Measurements from ENCODE around the gene SIGLEC9.

Gene SIGLEC9

DNA sequence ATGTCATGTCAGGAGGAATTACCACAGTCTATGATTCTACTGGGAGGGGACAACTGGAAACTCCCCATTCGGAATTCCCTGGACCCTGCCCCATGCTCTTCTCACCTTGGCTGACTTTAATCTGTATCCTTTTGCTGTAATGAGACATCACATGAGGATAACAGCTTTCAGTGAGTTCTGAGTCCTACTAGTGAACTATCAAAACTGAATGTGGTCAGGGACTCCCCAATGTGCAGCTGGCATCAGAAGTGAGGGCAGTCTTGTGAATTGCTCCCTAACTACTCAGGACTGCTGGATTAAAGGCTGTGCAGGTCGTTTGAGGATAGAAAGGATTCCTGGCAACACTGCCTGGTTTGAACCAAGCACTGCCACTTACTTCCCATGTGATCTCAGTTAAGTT lies 32.6 kb downstream of the SIGLEC9 start:
- Histone ChIP-seq H3K4me1 (ENCODE audit: control insufficient read depth in 2 of 2, insufficient read depth in 2 of 2, low read length in 2 of 2) (no peaks in the 10 kb centered on the region), H3K9ac (ENCODE audit: low read depth in 1 of 2, low read length in 2 of 2) (no peak overlapping the region), H3K4me3 (ENCODE audit: low read length in 2 of 2) (no peak overlapping the region), H3K9me3 (ENCODE audit: control insufficient read depth in 2 of 2, low read length in 2 of 2) (no peaks in the 10 kb centered on the region), H3K27me3 (ENCODE audit: control insufficient read depth in 2 of 2, insufficient read depth in 2 of 2, low read length in 2 of 2) (no peaks in the 10 kb centered on the region), H3K36me3 (ENCODE audit: control insufficient read depth in 2 of 2, insufficient read depth in 2 of 2, low read length in 2 of 2) (no peaks in the 10 kb centered on the region), H3K27ac (ENCODE audit: low read depth in 2 of 2, low read length in 2 of 2) (no peak overlapping the region)

DNA sequence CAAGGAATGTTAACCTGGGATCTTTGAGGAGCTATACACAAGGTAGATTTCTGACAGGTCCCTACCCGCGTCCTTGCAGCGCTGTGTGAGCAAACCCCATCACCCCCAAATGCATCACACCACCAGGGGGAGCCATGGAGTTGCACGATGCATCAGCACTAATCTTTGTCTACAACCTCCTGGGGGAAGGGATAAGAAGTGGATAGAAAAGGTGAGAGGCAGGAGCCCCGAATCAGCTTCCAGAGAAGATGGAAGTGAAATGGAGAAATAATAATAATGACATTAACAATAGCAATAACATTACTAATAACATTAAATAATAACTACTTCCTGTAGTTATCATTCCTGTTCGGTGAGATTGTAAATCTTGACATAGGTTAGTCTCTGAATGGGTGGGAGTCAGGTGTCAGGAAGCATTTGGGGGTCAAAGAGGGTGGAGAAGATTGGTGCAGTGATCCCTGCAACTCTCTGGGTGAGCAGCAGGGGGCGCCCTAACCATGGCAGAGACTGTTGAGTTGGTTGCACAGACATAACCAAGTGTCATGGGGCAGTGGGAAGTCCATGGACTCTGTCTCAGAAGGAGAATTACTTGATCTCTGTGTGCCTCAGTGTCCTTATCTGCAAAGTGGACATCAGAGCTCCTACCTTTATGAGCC lies 33.9 kb downstream of the SIGLEC9 start:
- Histone ChIP-seq H3K9ac (ENCODE audit: low read depth in 1 of 2, low read length in 2 of 2) (no peak overlapping the region), H3K9me3 (ENCODE audit: control insufficient read depth in 2 of 2, low read length in 2 of 2) (no peaks in the 10 kb centered on the region), H3K4me1 (ENCODE audit: control insufficient read depth in 2 of 2, insufficient read depth in 2 of 2, low read length in 2 of 2) (no peaks in the 10 kb centered on the region), H3K36me3 (ENCODE audit: control insufficient read depth in 2 of 2, insufficient read depth in 2 of 2, low read length in 2 of 2) (no peaks in the 10 kb centered on the region), H3K27me3 (ENCODE audit: control insufficient read depth in 2 of 2, insufficient read depth in 2 of 2, low read length in 2 of 2) (no peaks in the 10 kb centered on the region), H3K4me3 (ENCODE audit: low read length in 2 of 2) (no peak overlapping the region), H3K27ac (ENCODE audit: low read depth in 2 of 2, low read length in 2 of 2) (no peak overlapping the region)

DNA sequence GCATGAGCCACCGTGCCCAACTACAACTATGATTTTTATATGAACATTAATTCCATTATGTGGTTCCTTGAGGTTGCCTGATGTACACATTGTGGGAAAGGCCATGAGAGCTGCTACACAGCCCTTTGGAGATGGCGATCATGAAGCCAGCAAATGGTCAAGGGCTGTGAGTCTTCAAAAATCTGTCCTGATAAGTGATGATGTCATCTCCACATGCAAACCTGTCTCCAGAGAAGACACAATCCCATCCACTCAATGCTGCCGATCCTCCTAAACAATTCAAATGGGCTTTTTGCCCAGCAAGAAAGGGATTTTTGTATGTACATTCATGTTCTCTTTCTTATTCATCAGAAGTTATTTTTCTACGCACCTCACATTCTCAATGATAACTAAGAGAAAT lies 35.0 kb downstream of the SIGLEC9 start:
- Histone ChIP-seq H3K27me3 (ENCODE audit: control insufficient read depth in 2 of 2, insufficient read depth in 2 of 2, low read length in 2 of 2) (no peaks in the 10 kb centered on the region), H3K9me3 (ENCODE audit: control insufficient read depth in 2 of 2, low read length in 2 of 2) (no peaks in the 10 kb centered on the region), H3K36me3 (ENCODE audit: control insufficient read depth in 2 of 2, insufficient read depth in 2 of 2, low read length in 2 of 2) (no peaks in the 10 kb centered on the region)

DNA sequence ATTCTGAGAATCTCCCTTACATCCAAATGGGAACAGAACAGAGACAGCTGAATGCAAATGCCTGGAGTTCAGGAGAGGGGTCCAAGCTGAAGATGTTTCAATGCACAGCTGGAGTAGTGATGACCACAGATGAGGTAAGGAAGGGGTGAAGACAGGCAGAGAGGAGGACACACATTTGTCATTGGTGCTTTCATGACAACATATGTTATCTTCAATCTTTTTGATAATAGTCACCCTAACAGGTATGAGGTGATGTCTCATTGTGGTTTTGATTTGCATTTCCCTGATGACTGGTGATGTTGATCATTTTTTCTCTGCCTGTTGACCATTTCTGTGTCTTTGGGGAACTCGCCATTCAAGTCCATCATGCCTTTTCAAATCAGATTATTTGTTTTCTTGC lies 36.6 kb downstream of the SIGLEC9 start:
- no peaks in the 10 kb centered on the region for H3K27me3 ChIP-seq (ENCODE audit: control insufficient read depth in 2 of 2, insufficient read depth in 2 of 2, low read length in 2 of 2)
- H3K4me1 ChIP-seq (ENCODE audit: control insufficient read depth in 2 of 2, insufficient read depth in 2 of 2, low read length in 2 of 2): no peaks in the 10 kb centered on the region
- no peak overlapping the region for H3K27ac ChIP-seq (ENCODE audit: low read depth in 2 of 2, low read length in 2 of 2)

More for the DNA sequence above, 35.0 kb downstream of the SIGLEC9 start:
- Histone ChIP-seq H3K9ac (ENCODE audit: low read depth in 1 of 2, low read length in 2 of 2) (no peak overlapping the region), H3K4me3 (ENCODE audit: low read length in 2 of 2) (no peak overlapping the region), H3K4me1 (ENCODE audit: control insufficient read depth in 2 of 2, insufficient read depth in 2 of 2, low read length in 2 of 2) (no peaks in the 10 kb centered on the region), H3K27ac (ENCODE audit: low read depth in 2 of 2, low read length in 2 of 2) (no peak overlapping the region)

DNA sequence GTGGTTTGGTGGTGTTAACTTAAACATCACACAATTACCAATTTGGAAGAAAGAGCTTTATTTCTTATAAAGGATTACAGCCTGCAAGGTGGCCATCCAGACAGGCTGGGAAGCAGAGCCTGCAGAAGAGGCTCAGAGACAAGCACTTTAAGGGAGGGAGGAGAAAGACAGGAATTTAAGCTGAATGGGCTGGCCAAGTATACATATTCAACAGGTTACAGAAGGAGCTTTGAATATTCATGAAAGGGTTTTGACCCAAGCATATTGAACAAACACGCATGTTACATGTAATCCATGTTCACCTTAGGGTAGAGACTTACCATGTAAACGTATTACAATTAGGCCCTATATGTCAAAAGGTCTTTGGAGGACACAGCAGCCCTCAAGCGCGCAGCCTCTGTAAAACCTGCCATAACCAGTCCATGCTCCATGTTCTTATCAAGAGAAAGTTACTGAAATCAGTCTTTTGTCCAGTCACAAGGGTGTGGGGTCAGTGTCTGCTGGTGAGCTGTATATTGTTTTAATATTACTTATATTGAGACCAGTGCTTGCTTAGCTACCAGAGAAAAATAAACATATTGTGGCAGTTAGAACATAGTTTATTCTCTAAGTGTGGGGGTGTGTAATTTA lies 37.3 kb downstream of the SIGLEC9 start:
- Histone ChIP-seq H3K9ac (ENCODE audit: low read depth in 1 of 2, low read length in 2 of 2) (no peak overlapping the region), H3K27me3 (ENCODE audit: control insufficient read depth in 2 of 2, insufficient read depth in 2 of 2, low read length in 2 of 2) (no peaks in the 10 kb centered on the region), H3K4me1 (ENCODE audit: control insufficient read depth in 2 of 2, insufficient read depth in 2 of 2, low read length in 2 of 2) (no peaks in the 10 kb centered on the region), H3K9me3 (ENCODE audit: control insufficient read depth in 2 of 2, low read length in 2 of 2) (no peaks in the 10 kb centered on the region), H3K27ac (ENCODE audit: low read depth in 2 of 2, low read length in 2 of 2) (no peak overlapping the region), H3K4me3 (ENCODE audit: low read length in 2 of 2) (no peak overlapping the region), H3K36me3 (ENCODE audit: control insufficient read depth in 2 of 2, insufficient read depth in 2 of 2, low read length in 2 of 2) (no peaks in the 10 kb centered on the region)

More for the DNA sequence above, 36.6 kb downstream of the SIGLEC9 start:
- no peak overlapping the region for H3K9ac ChIP-seq (ENCODE audit: low read depth in 1 of 2, low read length in 2 of 2)
- H3K4me3 ChIP-seq (ENCODE audit: low read length in 2 of 2): no peak overlapping the region
- H3K36me3 ChIP-seq (ENCODE audit: control insufficient read depth in 2 of 2, insufficient read depth in 2 of 2, low read length in 2 of 2): no peaks in the 10 kb centered on the region
- H3K9me3 ChIP-seq (ENCODE audit: control insufficient read depth in 2 of 2, low read length in 2 of 2): no peaks in the 10 kb centered on the region

DNA sequence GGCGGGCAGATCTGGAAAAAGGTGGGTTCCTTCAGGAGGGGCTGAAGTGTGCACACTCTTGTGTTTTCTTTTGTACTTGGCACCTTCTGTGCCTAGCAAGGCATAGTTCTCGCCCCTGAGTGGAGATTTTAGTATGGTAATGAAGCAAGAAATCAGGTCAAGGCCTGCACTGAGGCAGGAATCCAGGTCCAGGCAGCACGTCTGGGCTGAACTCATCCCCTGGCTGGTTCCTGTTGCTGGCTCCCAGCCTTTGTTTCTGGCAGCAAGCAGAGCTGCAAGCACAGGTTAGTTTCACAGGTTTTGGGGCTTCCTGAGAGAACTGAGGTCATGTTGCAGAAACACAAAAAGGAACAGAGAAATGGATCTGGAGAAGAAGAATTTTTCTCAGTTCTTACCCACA lies 38.6 kb downstream of the SIGLEC9 start:
- no peak overlapping the region for H3K9ac ChIP-seq (ENCODE audit: low read depth in 1 of 2, low read length in 2 of 2)
- no peaks in the 10 kb centered on the region for H3K9me3 ChIP-seq (ENCODE audit: control insufficient read depth in 2 of 2, low read length in 2 of 2)
- H3K27ac ChIP-seq (ENCODE audit: low read depth in 2 of 2, low read length in 2 of 2): no peak overlapping the region
- H3K4me3 ChIP-seq (ENCODE audit: low read length in 2 of 2): no peak overlapping the region
- no peaks in the 10 kb centered on the region for H3K4me1 ChIP-seq (ENCODE audit: control insufficient read depth in 2 of 2, insufficient read depth in 2 of 2, low read length in 2 of 2)
- no peaks in the 10 kb centered on the region for H3K27me3 ChIP-seq (ENCODE audit: control insufficient read depth in 2 of 2, insufficient read depth in 2 of 2, low read length in 2 of 2)
- H3K36me3 ChIP-seq (ENCODE audit: control insufficient read depth in 2 of 2, insufficient read depth in 2 of 2, low read length in 2 of 2): no peaks in the 10 kb centered on the region

DNA sequence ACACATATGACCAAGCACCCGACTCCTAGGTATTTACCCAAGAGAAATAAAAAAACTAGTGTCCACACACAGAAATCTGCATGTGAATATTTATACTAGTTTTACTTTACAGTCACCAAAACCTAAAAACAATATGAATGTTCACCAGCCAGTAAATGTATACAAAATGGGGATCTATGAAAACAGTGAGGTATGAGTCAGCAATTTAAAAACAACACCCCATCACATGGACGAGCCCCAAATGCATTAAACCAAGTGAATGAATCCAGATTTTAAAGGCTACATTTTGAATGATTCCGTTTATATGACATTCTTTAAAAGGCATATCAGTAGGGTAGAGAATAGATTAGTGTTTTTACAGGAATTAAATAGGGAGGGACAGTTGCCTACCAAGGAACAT lies 39.5 kb downstream of the SIGLEC9 start:
- Histone ChIP-seq H3K4me3 (ENCODE audit: low read length in 2 of 2) (no peak overlapping the region), H3K4me1 (ENCODE audit: control insufficient read depth in 2 of 2, insufficient read depth in 2 of 2, low read length in 2 of 2) (no peaks in the 10 kb centered on the region)

DNA sequence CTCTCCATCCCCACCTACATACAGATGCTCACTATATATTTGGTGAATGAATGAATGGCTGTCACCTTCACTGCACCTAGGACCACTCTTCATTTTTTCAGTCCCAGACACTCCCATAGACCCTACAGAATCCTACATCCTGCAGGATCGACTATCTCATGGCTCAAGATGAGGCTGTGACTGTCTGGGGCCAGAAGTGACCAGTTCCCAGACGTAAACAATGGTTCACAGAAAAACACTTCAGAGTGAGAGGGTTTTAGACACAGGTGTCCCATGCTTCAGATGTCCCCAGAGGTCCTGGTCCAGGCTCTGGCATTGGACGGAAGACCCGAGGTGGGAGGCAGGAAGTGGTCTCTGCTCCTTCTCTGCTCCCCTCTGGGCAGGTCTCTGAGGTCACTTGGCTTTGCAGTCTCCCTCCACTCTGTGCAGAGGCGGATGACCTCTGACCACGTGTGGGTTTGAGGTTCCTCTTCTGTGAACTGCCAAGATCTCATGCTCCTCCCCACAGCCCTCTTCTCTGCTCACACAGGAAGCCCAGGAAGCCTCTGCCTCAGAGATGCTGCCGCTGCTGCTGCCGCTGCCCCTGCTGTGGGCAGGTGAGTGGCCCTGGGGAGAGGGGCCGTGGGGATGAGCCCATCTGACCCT lies 42.3 kb downstream of the SIGLEC9 start:
- Histone ChIP-seq H3K9me3 (ENCODE audit: control insufficient read depth in 2 of 2, low read length in 2 of 2) (no peaks in the 10 kb centered on the region), H3K36me3 (ENCODE audit: control insufficient read depth in 2 of 2, insufficient read depth in 2 of 2, low read length in 2 of 2) (no peaks in the 10 kb centered on the region), H3K4me3 (ENCODE audit: low read length in 2 of 2) (no peak overlapping the region), H3K27me3 (ENCODE audit: control insufficient read depth in 2 of 2, insufficient read depth in 2 of 2, low read length in 2 of 2) (peaks cover 0 to 2% of the 10 kb centered on the region in 2 donors), H3K4me1 (ENCODE audit: control insufficient read depth in 2 of 2, insufficient read depth in 2 of 2, low read length in 2 of 2) (no peaks in the 10 kb centered on the region), H3K9ac (ENCODE audit: low read depth in 1 of 2, low read length in 2 of 2) (no peak overlapping the region), H3K27ac (ENCODE audit: low read depth in 2 of 2, low read length in 2 of 2) (no peak overlapping the region)

More for the DNA sequence above, 39.5 kb downstream of the SIGLEC9 start:
- no peak overlapping the region for H3K27ac ChIP-seq (ENCODE audit: low read depth in 2 of 2, low read length in 2 of 2)
- H3K9me3 ChIP-seq (ENCODE audit: control insufficient read depth in 2 of 2, low read length in 2 of 2): no peaks in the 10 kb centered on the region
- H3K27me3 ChIP-seq (ENCODE audit: control insufficient read depth in 2 of 2, insufficient read depth in 2 of 2, low read length in 2 of 2): no peaks in the 10 kb centered on the region
- H3K36me3 ChIP-seq (ENCODE audit: control insufficient read depth in 2 of 2, insufficient read depth in 2 of 2, low read length in 2 of 2): no peaks in the 10 kb centered on the region
- no peak overlapping the region for H3K9ac ChIP-seq (ENCODE audit: low read depth in 1 of 2, low read length in 2 of 2)

DNA sequence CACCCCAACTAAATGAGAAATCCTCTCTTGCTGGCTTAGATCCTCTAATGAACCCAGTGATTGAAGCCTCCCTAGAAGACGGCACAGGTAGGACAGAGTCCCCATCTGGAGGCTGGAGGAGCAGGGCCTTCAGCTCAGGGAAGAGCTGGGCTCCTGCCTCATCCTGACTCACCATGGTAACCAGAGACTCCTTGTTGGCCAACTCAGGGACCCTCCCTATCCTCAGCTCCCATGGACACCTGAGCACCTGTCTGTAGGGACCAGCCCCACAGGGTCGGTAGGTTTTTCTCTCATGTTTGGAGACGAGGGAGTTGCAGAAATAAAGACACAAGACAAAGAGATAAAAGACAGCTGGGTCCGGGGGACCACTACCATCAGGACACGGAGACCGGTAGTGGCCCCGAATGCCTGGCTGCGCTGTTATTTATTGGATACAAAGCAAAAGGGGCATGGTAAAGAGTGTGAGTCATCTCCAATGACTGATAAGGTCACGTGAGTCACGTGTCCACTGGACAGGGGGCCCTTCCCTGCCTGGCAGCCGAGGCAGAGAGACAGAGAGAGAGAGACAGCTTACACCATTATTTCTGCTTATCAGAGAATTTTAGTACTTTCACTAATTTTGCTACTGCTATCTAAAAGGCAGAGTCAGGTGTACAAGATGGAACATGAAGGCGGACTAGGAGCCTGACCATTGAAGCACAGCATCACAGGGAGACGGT lies 44.0 kb downstream of the SIGLEC9 start:
- Histone ChIP-seq H3K9me3 (ENCODE audit: control insufficient read depth in 2 of 2, low read length in 2 of 2) (no peaks in the 10 kb centered on the region), H3K27ac (ENCODE audit: low read depth in 2 of 2, low read length in 2 of 2) (no peak overlapping the region), H3K27me3 (ENCODE audit: control insufficient read depth in 2 of 2, insufficient read depth in 2 of 2, low read length in 2 of 2) (peaks cover 0 to 2% of the 10 kb centered on the region in 2 donors), H3K36me3 (ENCODE audit: control insufficient read depth in 2 of 2, insufficient read depth in 2 of 2, low read length in 2 of 2) (no peaks in the 10 kb centered on the region), H3K4me3 (ENCODE audit: low read length in 2 of 2) (no peak overlapping the region), H3K4me1 (ENCODE audit: control insufficient read depth in 2 of 2, insufficient read depth in 2 of 2, low read length in 2 of 2) (no peaks in the 10 kb centered on the region), H3K9ac (ENCODE audit: low read depth in 1 of 2, low read length in 2 of 2) (no peak overlapping the region)
